Prostate gland (tissue), 2 donors: ENCODE measurements around the gene ZBTB32. TPM values are rescaled to one million over a fixed set of nuclear protein-coding genes. Genes with fewer than 3 reads are reported as not detected.

Experiments
- DNase-seq: peaks from one replicate; pipeline ENCODE4 v3.0.0-alpha.2; 2019; ENCODE audit warnings: low spot score
- H3K27ac ChIP-seq, 2 donors: fragments of 200-600 bp; sonication (generic); 2 replicates each; pipeline ENCODE4 v1.5.1; 2017 to 2019
- H3K27me3 ChIP-seq: fragments of 200-600 bp; sonication (generic); replicated peaks from 2 replicates; pipeline ENCODE4 v1.5.1; 2019; ENCODE audit not compliant: insufficient read depth
- H3K36me3 ChIP-seq, 2 donors: fragments of 200-600 bp; sonication (generic); 1 replicate in 1 of 2; 2 replicates in 1 of 2; pipeline versions ENCODE4 v1.5.1 to v1.8.1; 2017 to 2019
- H3K4me1 ChIP-seq: fragments of 200-600 bp; sonication (generic); replicated peaks from 2 replicates; pipeline ENCODE4 v1.5.1; 2019
- H3K4me3 ChIP-seq, 2 donors: fragments of 200-600 bp; sonication (generic); 2 replicates each; pipeline ENCODE4 v1.5.1; 2017 to 2019
- H3K9me3 ChIP-seq: fragments of 200-600 bp; sonication (generic); 2 replicates; pipeline ENCODE4 v1.5.1; 2017
- POLR2A ChIP-seq: fragments of 450-650 bp; IDR thresholded peaks from one replicate; pipeline ENCODE4 v1.6.1; 2016; ENCODE audit warnings: antibody characterized with exemption, mild to moderate bottlenecking
- POLR2AphosphoS5 ChIP-seq: sonication (generic); formaldehyde crosslinking; IDR thresholded peaks from one replicate; pipeline ENCODE4 v1.6.1; 2017; ENCODE audit warnings: antibody characterized with exemption
- WGBS: methylation state at CpG from one replicate; pipeline ENCODE4 v1.1.5; 2018; 5-methylcytosine and 5-hydroxymethylcytosine counted together
- intact Hi-C: fragments of 100-400 bp; cut with DNase I; formaldehyde crosslinking; loops from one replicate; pipeline ENCODE4 v1.14.2; 2022
- total RNA-seq, 2 donors: library from RNA; depleted of rRNA; stranded (reverse); fragments of >200 nt; gene quantifications; one replicate each; pipeline ENCODE4 v1.1.0, GENCODE V29; 2016
- TF ChIP-seq, protein P1 (sequence below), 4 experiments: fragments of 200-600 bp in 2 of 4; fragments of 450-650 bp in 2 of 4; sonication (generic) in 2 of 4; IDR thresholded peaks; 1 replicate in 3 of 4; 2 replicates in 1 of 4; pipeline ENCODE4 v1.5.1; 2016 to 2019; ENCODE audit warnings: antibody characterized with exemption in 4 of 4, mild to moderate bottlenecking in 2 of 4, moderate library complexity in 2 of 4

Gene ZBTB32
- total RNA-seq, 2 donors from 2014 or later: 3.1 TPM; not detected in 1

DNA sequence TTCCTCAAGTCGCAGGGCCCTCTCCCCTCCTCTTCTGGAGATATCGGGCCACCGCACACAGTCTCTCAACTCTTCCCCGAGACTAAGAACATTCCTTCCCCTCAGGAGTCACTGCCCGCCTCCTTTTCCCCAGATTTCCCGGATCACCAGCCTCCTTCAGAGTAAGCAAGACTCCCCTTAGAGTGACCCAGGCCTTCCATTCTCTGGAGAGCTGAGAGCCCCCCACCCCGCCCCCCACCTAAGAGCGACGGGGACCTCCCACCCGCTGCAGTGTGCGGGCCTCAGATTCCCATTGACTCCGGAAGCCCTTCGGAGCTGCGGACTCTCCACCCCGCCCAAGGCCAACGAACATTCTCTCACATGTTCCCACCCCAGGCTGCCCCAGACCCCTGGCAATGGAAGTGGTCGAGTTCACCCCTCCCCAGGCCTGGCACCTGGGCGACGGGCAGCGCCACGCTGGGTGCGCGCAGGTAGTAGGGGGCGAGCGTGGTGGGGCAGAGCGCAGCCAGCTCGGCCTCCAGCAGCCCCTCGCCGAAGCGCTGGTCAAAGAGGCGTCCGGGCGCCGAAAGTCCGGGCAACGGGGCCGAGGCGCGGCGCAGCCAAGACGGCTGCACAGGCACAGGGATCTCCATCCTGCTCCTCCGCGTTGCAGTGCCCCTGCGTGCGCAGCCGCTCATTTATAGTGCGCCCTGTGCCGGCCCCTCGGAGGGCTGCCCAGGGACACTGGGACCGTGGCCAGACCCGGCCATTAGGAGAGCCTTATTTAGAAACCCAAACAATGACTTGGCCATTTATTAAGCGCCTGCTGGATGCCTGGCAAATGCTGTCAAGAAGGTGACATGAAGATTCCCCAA lies 52.2 kb downstream of the ZBTB32 start, which contains the start of gene HSPB6:
HSPB6 (minus strand) TSS at position 653 of the 854 bp plus-strand sequence; CDS start at position 632, 21 bp downstream.
- Histone ChIP-seq H3K4me1 (peaks cover 6% of the 10 kb centered on the region), H3K36me3 (peaks cover 0 to 17% of the 10 kb centered on the region in 2 donors), H3K4me3 (peak within 1 kb of the TSS; percentile 69 to 97), H3K9me3 (no peaks in the 10 kb centered on the region), H3K27me3 (no peaks in the 10 kb centered on the region), H3K27ac (peak within 1 kb of the TSS; percentile 73 to 79)
- no peak for DNase-seq
- TF ChIP-seq, protein P1, sequence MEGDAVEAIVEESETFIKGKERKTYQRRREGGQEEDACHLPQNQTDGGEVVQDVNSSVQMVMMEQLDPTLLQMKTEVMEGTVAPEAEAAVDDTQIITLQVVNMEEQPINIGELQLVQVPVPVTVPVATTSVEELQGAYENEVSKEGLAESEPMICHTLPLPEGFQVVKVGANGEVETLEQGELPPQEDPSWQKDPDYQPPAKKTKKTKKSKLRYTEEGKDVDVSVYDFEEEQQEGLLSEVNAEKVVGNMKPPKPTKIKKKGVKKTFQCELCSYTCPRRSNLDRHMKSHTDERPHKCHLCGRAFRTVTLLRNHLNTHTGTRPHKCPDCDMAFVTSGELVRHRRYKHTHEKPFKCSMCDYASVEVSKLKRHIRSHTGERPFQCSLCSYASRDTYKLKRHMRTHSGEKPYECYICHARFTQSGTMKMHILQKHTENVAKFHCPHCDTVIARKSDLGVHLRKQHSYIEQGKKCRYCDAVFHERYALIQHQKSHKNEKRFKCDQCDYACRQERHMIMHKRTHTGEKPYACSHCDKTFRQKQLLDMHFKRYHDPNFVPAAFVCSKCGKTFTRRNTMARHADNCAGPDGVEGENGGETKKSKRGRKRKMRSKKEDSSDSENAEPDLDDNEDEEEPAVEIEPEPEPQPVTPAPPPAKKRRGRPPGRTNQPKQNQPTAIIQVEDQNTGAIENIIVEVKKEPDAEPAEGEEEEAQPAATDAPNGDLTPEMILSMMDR (IDR thresholded peaks at IDR 0.05): no peak
- TF ChIP-seq POLR2A: no peak
- no peak for TF ChIP-seq POLR2AphosphoS5
- intact Hi-C loops: loop anchor here (5.0 to 10.0 kb wide), 2 partner anchors 181 to 298 kb away; partner anchors contain the start of genes LRFN3, THAP8 and WDR62
- WGBS: 20% methylated on average over 51 of the region's 52 CpGs

DNA sequence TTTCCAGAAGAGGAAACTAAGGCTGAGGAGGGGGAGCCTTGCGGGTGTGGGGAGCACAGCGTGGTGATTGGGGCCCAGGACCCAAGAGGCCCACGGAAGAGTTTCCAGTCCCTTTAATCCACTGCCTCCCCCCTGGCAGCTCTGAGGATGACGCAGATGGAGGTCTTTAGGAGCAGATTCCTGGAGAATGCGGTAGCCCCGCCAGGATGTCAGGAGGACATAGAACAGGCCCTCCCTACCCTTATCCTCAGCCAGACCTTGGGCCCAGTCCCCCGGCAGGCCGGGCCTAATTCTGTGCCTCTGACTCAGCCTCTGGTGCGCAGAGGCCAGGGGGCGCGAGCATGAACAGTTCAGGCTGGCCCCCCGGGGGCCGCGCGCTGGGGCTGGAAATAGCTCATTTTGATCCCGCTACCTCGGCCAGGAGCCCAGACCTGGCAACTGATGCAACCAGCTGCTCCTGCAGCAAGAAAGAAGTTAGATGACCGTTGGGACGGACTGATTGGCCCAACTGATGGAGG lies 52.9 kb downstream of the ZBTB32 start:
- intact Hi-C loops: loop anchor here (5.0 to 10.0 kb wide), 2 partner anchors 180 to 298 kb away; partner anchors contain the start of genes LRFN3, THAP8 and WDR62
- WGBS: 8% methylated on average over 19 of the region's 19 CpGs
- Histone ChIP-seq H3K4me1 (peaks cover 6% of the 10 kb centered on the region), H3K27me3 (no peaks in the 10 kb centered on the region), H3K36me3 (peaks cover 0 to 17% of the 10 kb centered on the region in 2 donors), H3K27ac (peak overlapping the region; percentile 73 to 79), H3K4me3 (peak overlapping the region; percentile 69 to 97), H3K9me3 (no peaks in the 10 kb centered on the region)
- TF ChIP-seq, protein P1 (IDR thresholded peaks at IDR 0.05): no peak
- TF ChIP-seq POLR2A: no peak
- TF ChIP-seq POLR2AphosphoS5: no peak
- DNase-seq: no peak

DNA sequence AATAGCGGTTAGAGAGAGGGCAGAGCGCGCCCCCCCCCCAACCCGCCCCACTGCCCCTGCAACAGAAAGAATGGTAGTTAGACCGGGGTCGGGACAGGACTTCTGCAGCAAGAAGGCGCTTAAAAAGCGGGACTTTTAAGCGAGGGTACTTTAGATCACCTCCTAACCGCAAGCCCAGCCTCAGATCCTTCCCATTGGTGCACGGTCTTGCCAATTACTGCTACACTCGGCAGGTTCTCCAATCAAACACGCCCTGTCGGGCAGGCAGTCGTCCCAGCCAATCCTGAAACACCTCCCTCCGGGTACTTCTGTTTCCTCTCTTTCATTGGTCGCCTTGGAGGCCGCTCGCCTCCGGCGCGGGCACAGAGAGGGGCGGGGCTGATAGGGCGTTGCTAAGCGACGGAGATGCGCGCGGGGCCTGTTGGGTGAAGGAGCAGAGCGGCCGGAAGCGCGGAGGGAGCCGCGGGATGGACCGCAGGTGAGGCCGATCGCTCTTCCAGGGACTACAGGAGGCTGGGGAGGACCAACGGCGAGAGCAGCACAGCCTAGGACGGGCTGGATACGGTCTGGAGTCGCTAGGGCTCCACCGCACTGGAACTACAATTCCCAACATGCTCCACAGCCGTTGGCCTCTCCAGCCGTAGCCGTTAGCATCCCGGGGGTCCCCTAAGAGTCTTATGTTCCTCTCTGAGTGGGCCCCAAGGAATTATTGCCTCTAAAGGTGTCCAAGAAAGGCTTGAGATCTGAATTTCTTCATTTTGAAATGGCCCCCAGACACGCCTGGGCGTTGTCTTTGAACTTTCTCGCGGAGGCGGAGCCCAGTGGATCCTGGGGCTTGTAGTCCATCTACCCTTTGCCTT lies 53.6 kb downstream of the ZBTB32 start, which contains the start of gene PROSER3:
PROSER3 (plus strand) TSS at position 428 of the 860 bp plus-strand sequence; CDS start at position 468, 40 bp downstream.
- Histone ChIP-seq H3K27me3 (no peaks in the 10 kb centered on the region), H3K27ac (peak within 1 kb of the TSS; percentile 88 to 93), H3K36me3 (peaks cover 0 to 11% of the 10 kb centered on the region in 2 donors), H3K9me3 (no peaks in the 10 kb centered on the region), H3K4me3 (peak within 1 kb of the TSS; percentile 69 to 97), H3K4me1 (peaks cover 6% of the 10 kb centered on the region)
- DNase-seq: peak; percentile 99
- under 1% methylated on average over 53 of the region's 53 CpGs for WGBS
- TF ChIP-seq POLR2AphosphoS5: peak; percentile 93
- TF ChIP-seq, protein P1 (IDR thresholded peaks at IDR 0.05): peak in 1 of 4 experiments; percentile 18
- peak; percentile 72 for TF ChIP-seq POLR2A
- intact Hi-C loops: loop anchor here (5.0 to 10.0 kb wide), 2 partner anchors 179 to 297 kb away; partner anchors contain the start of genes LRFN3, THAP8 and WDR62

DNA sequence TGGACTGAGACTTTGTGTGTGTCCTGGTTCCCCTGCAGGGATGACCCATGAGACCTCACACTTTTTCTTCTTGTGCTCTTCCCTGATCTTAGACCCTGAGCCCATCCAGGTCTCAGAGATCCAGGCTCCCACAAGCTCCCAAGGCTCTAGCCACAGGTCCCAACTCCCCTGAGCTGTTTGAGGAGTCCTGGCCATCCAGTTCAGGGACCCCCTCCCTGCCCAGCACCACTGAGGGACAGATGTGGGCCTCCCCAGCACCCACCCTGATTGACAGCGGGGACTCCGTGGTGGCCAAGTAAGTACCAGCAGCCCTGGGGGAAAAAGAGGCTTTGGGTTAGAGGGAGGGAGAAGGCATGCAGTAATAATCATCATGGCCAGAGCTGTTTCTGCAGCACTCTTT lies 55.3 kb downstream of the ZBTB32 start:
- H3K4me3 ChIP-seq: no peak overlapping the region
- TF ChIP-seq, protein P1 (IDR thresholded peaks at IDR 0.05): no peak
- TF ChIP-seq POLR2AphosphoS5 (no peak), POLR2A (no peak)
- no peaks in the 10 kb centered on the region for H3K36me3 ChIP-seq
- intact Hi-C loops: loop anchor here (5.0 to 10.0 kb wide), 2 partner anchors 178 to 295 kb away; partner anchors contain the start of genes LRFN3, THAP8 and WDR62
- WGBS: 83% methylated on average over 2 of the region's 2 CpGs
- H3K4me1 ChIP-seq: peaks cover 6% of the 10 kb centered on the region
- H3K9me3 ChIP-seq: no peaks in the 10 kb centered on the region
- no peak overlapping the region for H3K27ac ChIP-seq
- no peaks in the 10 kb centered on the region for H3K27me3 ChIP-seq
- no peak for DNase-seq
